Type B pancreatic cell (in vitro differentiated cells): ENCODE data around the gene ARL16. TPM values are rescaled to one million over a fixed set of nuclear protein-coding genes. Genes with fewer than 3 reads are reported as not detected.
"Not testable (repeated sequence)": the region's sequence is repeated elsewhere in the genome, so short reads cannot be mapped to it uniquely, and the experiment has no call there.

ENCODE experiments used
- DNase-seq: peaks from one replicate; pipeline ENCODE4 v3.0.0; 2021; ENCODE audit warnings: mixed read lengths; ENCODE audit not compliant: unreplicated experiment; ENCODE audit errors: extremely low spot score
- H3K27ac Mint-ChIP-seq: 2 replicates; pipeline ENCODE4 v1.8.0; 2021; ENCODE audit warnings: mild to moderate bottlenecking, mixed read lengths
- H3K27me3 Mint-ChIP-seq: 2 replicates; pipeline ENCODE4 v1.8.0; 2021; ENCODE audit warnings: mixed read lengths
- H3K36me3 Mint-ChIP-seq: 2 replicates; pipeline ENCODE4 v1.8.0; 2021; ENCODE audit warnings: mixed read lengths
- H3K4me1 Mint-ChIP-seq: one replicate; pipeline ENCODE4 v1.8.0; 2021; ENCODE audit warnings: mixed read lengths; ENCODE audit not compliant: unreplicated experiment
- H3K4me3 Mint-ChIP-seq: 2 replicates; pipeline ENCODE4 v1.8.0; 2021; ENCODE audit warnings: mild to moderate bottlenecking, mixed read lengths
- H3K9me3 Mint-ChIP-seq: 2 replicates; pipeline ENCODE4 v1.8.0; 2021; ENCODE audit warnings: mixed read lengths
- CTCF ChIP-seq: fragments of 200-600 bp; sonication (generic); conservative IDR thresholded peaks from 2 replicates; pipeline ENCODE4 v1.5.0; 2021; ENCODE audit warnings: antibody characterized with exemption, mild to moderate bottlenecking
- total RNA-seq: library from RNA; stranded (reverse); gene quantifications from 2 replicates; pipeline ENCODE4 v1.2.1, GENCODE V29; 2021; ENCODE audit warnings: low replicate concordance

ARL16 gene
- total RNA-seq, 1 donor from 2014 or later: 47.2 TPM

GRCh38 chr17:81675515-81676221 is 7.9 kb downstream of the ARL16 start:
- not testable (repeated sequence) for H3K36me3 Mint-ChIP-seq, DNase-seq, H3K4me3 Mint-ChIP-seq, H3K4me1 Mint-ChIP-seq, H3K27ac Mint-ChIP-seq, H3K9me3 Mint-ChIP-seq, H3K27me3 Mint-ChIP-seq
- TF ChIP-seq CTCF: peak; percentile 75

- DNase-seq: no peak
- H3K27ac Mint-ChIP-seq: no peak overlapping the region
- H3K36me3 Mint-ChIP-seq: no peaks in the 10 kb centered on the region
- no peak for TF ChIP-seq CTCF
- no peak overlapping the region for H3K4me3 Mint-ChIP-seq
- H3K27me3 Mint-ChIP-seq: no peaks in the 10 kb centered on the region
- H3K9me3 Mint-ChIP-seq: no peaks in the 10 kb centered on the region
- H3K4me1 Mint-ChIP-seq: peaks cover 8% of the 10 kb centered on the region
Measured at GRCh38 chr17:81673561-81674258, 9.9 kb downstream of the ARL16 start.

GRCh38 chr17:81672954-81673353 is 10.6 kb downstream of the ARL16 start:
- Mint-ChIP-seq H3K4me3 (no peak overlapping the region), H3K36me3 (peaks cover 3% of the 10 kb centered on the region), H3K27ac (no peak overlapping the region), H3K9me3 (no peaks in the 10 kb centered on the region), H3K27me3 (no peaks in the 10 kb centered on the region), H3K4me1 (peaks cover 13% of the 10 kb centered on the region)
- TF ChIP-seq CTCF: no peak
- DNase-seq: no peak

GRCh38 chr17:81672504-81672903 is 11.1 kb downstream of the ARL16 start:
- TF ChIP-seq CTCF: no peak
- Mint-ChIP-seq H3K9me3 (no peaks in the 10 kb centered on the region), H3K4me1 (peaks cover 18% of the 10 kb centered on the region), H3K27me3 (no peaks in the 10 kb centered on the region), H3K36me3 (peaks cover 3% of the 10 kb centered on the region), H3K27ac (no peak overlapping the region), H3K4me3 (no peak overlapping the region)
- no peak for DNase-seq

- Mint-ChIP-seq H3K4me3 (peak overlapping the region; percentile 92), H3K4me1 (peaks cover 17% of the 10 kb centered on the region), H3K27ac (no peak overlapping the region), H3K9me3 (no peaks in the 10 kb centered on the region), H3K27me3 (no peaks in the 10 kb centered on the region), H3K36me3 (peaks cover 3% of the 10 kb centered on the region)
- TF ChIP-seq CTCF: no peak
- no peak for DNase-seq
Measured at GRCh38 chr17:81667754-81668153, 15.8 kb downstream of the ARL16 start.
